Aorta (tissue), 5 donors: Measurements from ENCODE around the gene XYLT1. TPM values are rescaled to one million over a fixed set of nuclear protein-coding genes. Genes with fewer than 3 reads are reported as not detected.

Experiments used
- ATAC-seq: fragments of 200-7000 bp; cut with Tn5 transposase; one replicate; pipeline ENCODE4 v1.9.1; 2022; ENCODE audit warnings: moderate library complexity; ENCODE audit not compliant: low FRiP score
- DNase-seq, 2 donors: peaks; one replicate each; pipeline ENCODE4 v3.0.0-alpha.2; 2020
- H3K27ac ChIP-seq, 2 donors: one replicate each; pipeline ENCODE4 v1.5.1; 2013; ENCODE audit warnings: low read length in 2 of 2, mild to moderate bottlenecking in 2 of 2, moderate library complexity in 2 of 2, control low read depth in 1 of 2, inconsistent platforms in 1 of 2, low read depth in 1 of 2
- H3K27me3 ChIP-seq, 2 donors: one replicate each; pipeline ENCODE4 v1.6.1; 2013; ENCODE audit warnings: control low read depth in 1 of 2, low read length in 1 of 2, mild to moderate bottlenecking in 1 of 2, moderate library complexity in 1 of 2; ENCODE audit not compliant: insufficient read depth in 2 of 2, control insufficient read depth in 1 of 2
- H3K36me3 ChIP-seq, 2 donors: one replicate each; pipeline ENCODE4 v1.6.1; 2013; ENCODE audit warnings: control low read depth in 1 of 2, low read length in 1 of 2, mild to moderate bottlenecking in 1 of 2; ENCODE audit not compliant: insufficient read depth in 2 of 2, control insufficient read depth in 1 of 2
- H3K4me1 ChIP-seq, 2 donors: one replicate each; pipeline ENCODE4 v1.6.1; 2013; ENCODE audit warnings: low read length in 2 of 2, control low read depth in 1 of 2, mild to moderate bottlenecking in 1 of 2, moderate library complexity in 1 of 2; ENCODE audit not compliant: insufficient read depth in 2 of 2, control insufficient read depth in 1 of 2
- H3K4me3 ChIP-seq, 2 donors: one replicate each; pipeline ENCODE4 v1.5.1; 2013; ENCODE audit warnings: low read length in 2 of 2, control low read depth in 1 of 2, mild to moderate bottlenecking in 1 of 2
- H3K9me3 ChIP-seq: one replicate; pipeline ENCODE4 v1.6.1; 2013; ENCODE audit warnings: mild to moderate bottlenecking, low read length; ENCODE audit not compliant: control insufficient read depth
- WGBS, 2 donors: extraction: QIAGEN DNeasy Blood & Tissue Kit; methylation state at CpG; one replicate each; pipeline ENCODE4 v1.1.7; 2013; 5-methylcytosine and 5-hydroxymethylcytosine counted together
- intact Hi-C, 2 donors: fragments of 100-400 bp; cut with DNase I; formaldehyde crosslinking; loops; one replicate each; pipeline versions ENCODE4 v1.14.2 to v1.15.0; 2022
- polyA plus RNA-seq, 2 donors: library from polyadenylated mRNA; stranded (reverse); fragments of 200-250 nt; gene quantifications; one replicate each; pipeline ENCODE4 v1.2.3, GENCODE V29; 2013
- total RNA-seq, 2 donors: library from RNA; stranded (reverse); fragmentation: NEBNext Ultra II Directional; extraction: Animal tissue kit (Norgen Biotek cat#: 25700); gene quantifications; one replicate each; pipeline ENCODE4 v1.2.1, GENCODE V29; 2021
- donor health status: healthy with polysubstance abuse.
- donor health status: Bipolar disorder and iron deficiency.
- donor health status: DM: no; HTN: no; CAD: no.
- donor health status: DM: no; HTN: no; CAD: no.
- donor health status: DM: yes; HTN: yes; CAD: no.

Gene XYLT1
- total and polyA plus RNA-seq, 4 donors, result 1.3 to 15.9 (median 8.6) TPM

- intact Hi-C loops, result no loop called here
- no peaks in the 10 kb centered on the region for H3K9me3 ChIP-seq
- WGBS, 2 donors, result 81% methylated on average over 5 of the region's 5 CpGs
- no peaks in the 10 kb centered on the region for H3K4me1 ChIP-seq
- no peak overlapping the region for H3K27ac ChIP-seq
- H3K4me3 ChIP-seq, result no peak overlapping the region
- ATAC-seq (no peak), DNase-seq (no peak)
- no peaks in the 10 kb centered on the region for H3K36me3 ChIP-seq
- no peaks in the 10 kb centered on the region for H3K27me3 ChIP-seq
Measured at GRCh38 chr16:17076818-17077498, 393.8 kb downstream of the XYLT1 start.

- 68 to 70% methylated on average over 9 of the region's 9 CpGs for WGBS, 2 donors
- H3K4me3 ChIP-seq, result no peak overlapping the region
- no peaks in the 10 kb centered on the region for H3K9me3 ChIP-seq
- no peaks in the 10 kb centered on the region for H3K36me3 ChIP-seq
- ATAC-seq (no peak), DNase-seq (no peak)
- no peaks in the 10 kb centered on the region for H3K4me1 ChIP-seq
- intact Hi-C loops, result no loop called here
- no peak overlapping the region for H3K27ac ChIP-seq
- no peaks in the 10 kb centered on the region for H3K27me3 ChIP-seq
Measured at GRCh38 chr16:17076092-17076754, 394.5 kb downstream of the XYLT1 start.

GRCh38 chr16:17072104-17072503, 398.7 kb downstream of the XYLT1 start:
- intact Hi-C loops, result no loop called here
- Histone ChIP-seq H3K9me3 (no peaks in the 10 kb centered on the region), H3K36me3 (no peaks in the 10 kb centered on the region), H3K4me3 (no peak overlapping the region), H3K27me3 (no peaks in the 10 kb centered on the region), H3K27ac (no peak overlapping the region), H3K4me1 (no peaks in the 10 kb centered on the region)
- ATAC-seq (no peak), DNase-seq (no peak)
- 61 to 65% methylated on average over 2 of the region's 2 CpGs for WGBS, 2 donors

- intact Hi-C loops, result no loop called here
- 28 to 34% methylated on average over 13 to 15 of the region's 16 CpGs for WGBS, 2 donors
Measured at GRCh38 chr16:17070882-17071592, 399.7 kb downstream of the XYLT1 start.

GRCh38 chr16:17069681-17070080, 401.1 kb downstream of the XYLT1 start:
- Histone ChIP-seq H3K4me3 (no peak overlapping the region), H3K9me3 (no peaks in the 10 kb centered on the region), H3K27ac (no peak overlapping the region), H3K27me3 (no peaks in the 10 kb centered on the region), H3K36me3 (no peaks in the 10 kb centered on the region), H3K4me1 (no peaks in the 10 kb centered on the region)
- DNase-seq (no peak), ATAC-seq (no peak)
- intact Hi-C loops, result no loop called here
- WGBS, 2 donors, result 71 to 80% methylated on average over 2 of the region's 2 CpGs

More at GRCh38 chr16:17070882-17071592, 399.7 kb downstream of the XYLT1 start:
- no peak for ATAC-seq
- peak in 1 of 2 donors; percentile 56 for DNase-seq
- H3K27ac ChIP-seq, result no peak overlapping the region
- no peaks in the 10 kb centered on the region for H3K27me3 ChIP-seq
- H3K9me3 ChIP-seq, result no peaks in the 10 kb centered on the region
- H3K36me3 ChIP-seq, result no peaks in the 10 kb centered on the region
- no peak overlapping the region for H3K4me3 ChIP-seq
- H3K4me1 ChIP-seq, result no peaks in the 10 kb centered on the region

- Histone ChIP-seq H3K4me1 (no peaks in the 10 kb centered on the region), H3K36me3 (no peaks in the 10 kb centered on the region), H3K27me3 (no peaks in the 10 kb centered on the region), H3K27ac (no peak overlapping the region), H3K9me3 (no peaks in the 10 kb centered on the region), H3K4me3 (no peak overlapping the region)
- intact Hi-C loops, result no loop called here
- no peak for ATAC-seq
- DNase-seq, result no peak
- WGBS, 2 donors, result 95 to 100% methylated on average over 3 of the region's 3 CpGs
Measured at GRCh38 chr16:17068524-17068923, 402.2 kb downstream of the XYLT1 start.

- Histone ChIP-seq H3K27ac (no peak overlapping the region), H3K27me3 (no peaks in the 10 kb centered on the region), H3K9me3 (no peaks in the 10 kb centered on the region), H3K4me3 (no peak overlapping the region), H3K36me3 (no peaks in the 10 kb centered on the region), H3K4me1 (no peaks in the 10 kb centered on the region)
- intact Hi-C loops, result no loop called here
- WGBS, 2 donors, result 92 to 93% methylated on average over 4 of the region's 4 CpGs
- ATAC-seq (no peak), DNase-seq (no peak)
Measured at GRCh38 chr16:17067882-17068281, 402.9 kb downstream of the XYLT1 start.

- ATAC-seq, result no peak
- WGBS, 2 donors, result 74 to 81% methylated on average over 11 of the region's 11 CpGs
- Histone ChIP-seq H3K4me3 (no peak overlapping the region), H3K9me3 (no peaks in the 10 kb centered on the region), H3K27ac (no peak overlapping the region), H3K36me3 (no peaks in the 10 kb centered on the region), H3K4me1 (no peaks in the 10 kb centered on the region), H3K27me3 (no peaks in the 10 kb centered on the region)
- intact Hi-C loops, result no loop called here
- DNase-seq, result no peak
Measured at GRCh38 chr16:17063201-17064139, 407.3 kb downstream of the XYLT1 start.
